Activated CD4-positive, alpha-beta T cell treated with anti-CD3 and anti-CD28 coated beads, Interleukin-2, amount 10 ng/mL, durations not matched to agents 7 days and 5 days (primary cell): ENCODE measurements around the gene CHI3L2. TPM values are rescaled to one million over a fixed set of nuclear protein-coding genes. Genes with fewer than 3 reads are reported as not detected.

Experiments used
- CTCF ChIA-PET: fragments of 350-600 bp; sonication (Branson Sonifier 250); formaldehyde crosslinking; loops from one replicate; lab custom pipeline; 2021; ENCODE audit warnings: antibody characterized with exemption; lab: Charles Lee
- POLR2A ChIA-PET: fragments of 350-600 bp; sonication (Branson Sonifier 250); formaldehyde crosslinking; loops from one replicate; lab custom pipeline; 2021; ENCODE audit warnings: antibody characterized with exemption; lab: Charles Lee
- DNase-seq: peaks from one replicate; pipeline ENCODE4 v3.0.0-alpha.2; 2020
- H3K27ac Mint-ChIP-seq: one replicate; pipeline ENCODE4 v1.8.0; 2021; ENCODE audit warnings: mild to moderate bottlenecking, moderate library complexity, mixed read lengths
- H3K27me3 Mint-ChIP-seq: one replicate; pipeline ENCODE4 v1.8.0; 2021; ENCODE audit warnings: mixed read lengths
- H3K36me3 Mint-ChIP-seq: one replicate; pipeline ENCODE4 v1.8.0; 2021; ENCODE audit warnings: low read depth, mixed read lengths
- H3K4me1 Mint-ChIP-seq: one replicate; pipeline ENCODE4 v1.8.0; 2021; ENCODE audit warnings: mixed read lengths
- H3K4me3 Mint-ChIP-seq: one replicate; pipeline ENCODE4 v1.8.0; 2021; ENCODE audit warnings: mild to moderate bottlenecking, moderate library complexity, mixed read lengths
- H3K9me3 Mint-ChIP-seq: one replicate; pipeline ENCODE4 v1.8.0; 2021; ENCODE audit warnings: mixed read lengths
- total RNA-seq, 2 experiments: library from RNA; stranded (reverse); gene quantifications; one replicate each; pipeline ENCODE4 v1.2.3, GENCODE V29; 2021

The CHI3L2 gene
- total RNA-seq, 2 experiments from 2014 or later, result 48.2 to 56.0 TPM

GRCh38 chr1:111195002-111195684 is 32.4 kb upstream of the CHI3L2 start:
- POLR2A ChIA-PET, result no interaction called here
- Mint-ChIP-seq H3K4me3 (peak overlapping the region; percentile 100), H3K27ac (peak overlapping the region; percentile 51)

GRCh38 chr1:111196213-111196612 is 31.3 kb upstream of the CHI3L2 start:
- Mint-ChIP-seq H3K27me3 (no peaks in the 10 kb centered on the region), H3K36me3 (peaks cover 96% of the 10 kb centered on the region), H3K27ac (peak overlapping the region; percentile 98), H3K4me1 (peaks cover 73% of the 10 kb centered on the region), H3K9me3 (no peaks in the 10 kb centered on the region), H3K4me3 (peak overlapping the region; percentile 100)
- POLR2A ChIA-PET, result interaction anchor here (0.6 to 1.0 kb wide), 2 partner anchors 20 to 33 kb away, joined by 3 read pairs; no protein-coding TSS in a partner anchor
- CTCF ChIA-PET, result interaction anchor here (0.7 to 4.1 kb wide), 7 partner anchors 19 to 134 kb away, joined by 3 to 30 read pairs (median 3); no protein-coding TSS in a partner anchor
- no peak for DNase-seq

More at GRCh38 chr1:111195002-111195684, 32.4 kb upstream of the CHI3L2 start:
- Mint-ChIP-seq H3K36me3 (peaks cover 98% of the 10 kb centered on the region), H3K27me3 (no peaks in the 10 kb centered on the region), H3K9me3 (no peaks in the 10 kb centered on the region), H3K4me1 (peaks cover 76% of the 10 kb centered on the region)
- CTCF ChIA-PET, result interaction anchor here (0.6 to 4.1 kb wide), 3 partner anchors 12 to 1520 kb away, joined by 3 to 24 read pairs (median 5); partner anchors contain the start of gene PPM1J
- no peak for DNase-seq

GRCh38 chr1:111197598-111198284 is 29.8 kb upstream of the CHI3L2 start:
- no peak for DNase-seq
- H3K4me1 Mint-ChIP-seq, result peaks cover 73% of the 10 kb centered on the region
- CTCF ChIA-PET, result interaction anchor here (0.8 to 4.1 kb wide), 12 partner anchors 10 to 251 kb away, joined by 3 to 30 read pairs (median 6); partner anchors contain the start of genes ATP5PB and WDR77
- POLR2A ChIA-PET, result interaction anchor here (2.6 to 4.0 kb wide), 2 partner anchors 17 to 23 kb away, joined by 26 to 32 read pairs; no protein-coding TSS in a partner anchor
- H3K36me3 Mint-ChIP-seq, result peaks cover 86% of the 10 kb centered on the region
- H3K4me3 Mint-ChIP-seq, result peak overlapping the region; percentile 100
- no peaks in the 10 kb centered on the region for H3K9me3 Mint-ChIP-seq
- no peaks in the 10 kb centered on the region for H3K27me3 Mint-ChIP-seq
- H3K27ac Mint-ChIP-seq, result peak overlapping the region; percentile 98

GRCh38 chr1:111198836-111199235 is 28.7 kb upstream of the CHI3L2 start:
- Mint-ChIP-seq H3K9me3 (no peaks in the 10 kb centered on the region), H3K4me3 (peak overlapping the region; percentile 100), H3K4me1 (peaks cover 73% of the 10 kb centered on the region), H3K36me3 (peaks cover 75% of the 10 kb centered on the region), H3K27me3 (no peaks in the 10 kb centered on the region), H3K27ac (peak overlapping the region; percentile 98)
- ChIA-PET CTCF (interaction anchor here (1.1 to 4.1 kb wide), 14 partner anchors 8 to 339 kb away, joined by 3 to 30 read pairs (median 5); partner anchors contain the start of genes ATP5PB and WDR77), POLR2A (interaction anchor here (2.6 to 4.0 kb wide), 2 partner anchors 16 to 22 kb away, joined by 26 to 32 read pairs; no protein-coding TSS in a partner anchor)
- DNase-seq, result no peak

GRCh38 chr1:111199329-111199728 is 28.2 kb upstream of the CHI3L2 start:
- CTCF ChIA-PET, result interaction anchor here (1.3 to 4.1 kb wide), 13 partner anchors 8 to 340 kb away, joined by 3 to 30 read pairs (median 5); partner anchors contain the start of genes ATP5PB and WDR77
- Mint-ChIP-seq H3K36me3 (peaks cover 70% of the 10 kb centered on the region), H3K4me3 (peak overlapping the region; percentile 100), H3K9me3 (no peaks in the 10 kb centered on the region), H3K27me3 (no peaks in the 10 kb centered on the region), H3K27ac (peak overlapping the region; percentile 98), H3K4me1 (peaks cover 69% of the 10 kb centered on the region)
- POLR2A ChIA-PET, result interaction anchor here (2.6 to 4.0 kb wide), 2 partner anchors 15 to 21 kb away, joined by 26 to 32 read pairs; no protein-coding TSS in a partner anchor
- DNase-seq, result no peak

GRCh38 chr1:111199881-111200801 is 27.4 kb upstream of the CHI3L2 start, which contains the start of gene DENND2D:
DENND2D (minus strand) TSS chr1:111200646; CDS start chr1:111200459, 187 bp downstream.
- Mint-ChIP-seq H3K4me3 (peak within 1 kb of the TSS; percentile 100), H3K27ac (peak within 1 kb of the TSS; percentile 98), H3K4me1 (peaks cover 67% of the 10 kb centered on the region), H3K27me3 (no peaks in the 10 kb centered on the region), H3K9me3 (no peaks in the 10 kb centered on the region), H3K36me3 (peaks cover 62% of the 10 kb centered on the region)
- ChIA-PET CTCF (interaction anchor here (1.0 to 3.5 kb wide), 12 partner anchors 9 to 340 kb away, joined by 3 to 17 read pairs (median 4); no protein-coding TSS in a partner anchor), POLR2A (interaction anchor here (1.1 to 4.0 kb wide), 4 partner anchors 15 to 21 kb away, joined by 5 to 32 read pairs (median 16); no protein-coding TSS in a partner anchor)
- peak; percentile 70 for DNase-seq

- Mint-ChIP-seq H3K27me3 (no peaks in the 10 kb centered on the region), H3K36me3 (peaks cover 57% of the 10 kb centered on the region), H3K4me1 (peaks cover 67% of the 10 kb centered on the region), H3K4me3 (peak overlapping the region; percentile 100), H3K9me3 (no peaks in the 10 kb centered on the region), H3K27ac (peak overlapping the region; percentile 98)
- ChIA-PET POLR2A (interaction anchor here (1.1 to 4.0 kb wide), 3 partner anchors 14 to 20 kb away, joined by 5 to 32 read pairs (median 6); no protein-coding TSS in a partner anchor), CTCF (interaction anchor here (1.0 to 2.5 kb wide), 7 partner anchors 13 to 199 kb away, joined by 3 to 11 read pairs (median 6); no protein-coding TSS in a partner anchor)
- DNase-seq, result no peak
These were observed 26.7 kb upstream of the CHI3L2 start for GRCh38 chr1:111200802-111201161.

- Mint-ChIP-seq H3K9me3 (no peaks in the 10 kb centered on the region), H3K27me3 (no peaks in the 10 kb centered on the region), H3K36me3 (peaks cover 53% of the 10 kb centered on the region), H3K4me1 (peaks cover 67% of the 10 kb centered on the region), H3K27ac (peak overlapping the region; percentile 98), H3K4me3 (peak overlapping the region; percentile 100)
- DNase-seq, result no peak
- ChIA-PET POLR2A (interaction anchor here (1.1 to 4.0 kb wide), 4 partner anchors 13 to 20 kb away, joined by 3 to 32 read pairs (median 6); no protein-coding TSS in a partner anchor), CTCF (interaction anchor here (0.6 to 2.5 kb wide), 8 partner anchors 13 to 198 kb away, joined by 3 to 11 read pairs (median 5); no protein-coding TSS in a partner anchor)
These were observed 26.0 kb upstream of the CHI3L2 start for GRCh38 chr1:111201275-111202090.

- Mint-ChIP-seq H3K4me3 (peak overlapping the region; percentile 100), H3K27me3 (no peaks in the 10 kb centered on the region), H3K9me3 (no peaks in the 10 kb centered on the region), H3K36me3 (peaks cover 45% of the 10 kb centered on the region), H3K27ac (peak overlapping the region; percentile 98), H3K4me1 (peaks cover 62% of the 10 kb centered on the region)
- no peak for DNase-seq
- POLR2A ChIA-PET, result interaction anchor here (1.5 kb wide), 1 partner anchor 12 kb away, joined by 3 read pairs; no protein-coding TSS in a partner anchor
- CTCF ChIA-PET, result interaction anchor here (0.6 to 2.4 kb wide), 4 partner anchors 14 to 622 kb away, joined by 3 to 11 read pairs (median 5); no protein-coding TSS in a partner anchor
These were observed 25.2 kb upstream of the CHI3L2 start for GRCh38 chr1:111202366-111202706.
